PC-3 (cell line): Measurements from ENCODE around the gene ZNF841.

ENCODE experiments used
- EZH2 ChIP-seq: fragments of 300-600 bp; sonication (generic); IDR thresholded peaks from one replicate; pipeline ENCODE4 v1.6.1; 2017; ENCODE audit warnings: antibody characterized with exemption, mild to moderate bottlenecking, low read length; ENCODE audit not compliant: unreplicated experiment
- EZH2phosphoT487 ChIP-seq: fragments of 300-600 bp; sonication (generic); IDR thresholded peaks from 2 replicates; pipeline ENCODE4 v1.6.1; 2018; ENCODE audit warnings: mild to moderate bottlenecking, antibody characterized with exemption, low read length, borderline replicate concordance
- TF ChIP-seq, protein P1 (sequence below): fragments of 300-600 bp; sonication (generic); conservative IDR thresholded peaks from 2 replicates; pipeline ENCODE4 v1.5.1; 2017; ENCODE audit warnings: antibody characterized with exemption, low read depth, mild to moderate bottlenecking, low read length

- TF ChIP-seq, protein P1, sequence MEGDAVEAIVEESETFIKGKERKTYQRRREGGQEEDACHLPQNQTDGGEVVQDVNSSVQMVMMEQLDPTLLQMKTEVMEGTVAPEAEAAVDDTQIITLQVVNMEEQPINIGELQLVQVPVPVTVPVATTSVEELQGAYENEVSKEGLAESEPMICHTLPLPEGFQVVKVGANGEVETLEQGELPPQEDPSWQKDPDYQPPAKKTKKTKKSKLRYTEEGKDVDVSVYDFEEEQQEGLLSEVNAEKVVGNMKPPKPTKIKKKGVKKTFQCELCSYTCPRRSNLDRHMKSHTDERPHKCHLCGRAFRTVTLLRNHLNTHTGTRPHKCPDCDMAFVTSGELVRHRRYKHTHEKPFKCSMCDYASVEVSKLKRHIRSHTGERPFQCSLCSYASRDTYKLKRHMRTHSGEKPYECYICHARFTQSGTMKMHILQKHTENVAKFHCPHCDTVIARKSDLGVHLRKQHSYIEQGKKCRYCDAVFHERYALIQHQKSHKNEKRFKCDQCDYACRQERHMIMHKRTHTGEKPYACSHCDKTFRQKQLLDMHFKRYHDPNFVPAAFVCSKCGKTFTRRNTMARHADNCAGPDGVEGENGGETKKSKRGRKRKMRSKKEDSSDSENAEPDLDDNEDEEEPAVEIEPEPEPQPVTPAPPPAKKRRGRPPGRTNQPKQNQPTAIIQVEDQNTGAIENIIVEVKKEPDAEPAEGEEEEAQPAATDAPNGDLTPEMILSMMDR = no peak
- TF ChIP-seq EZH2phosphoT487 (no peak), EZH2 (no peak)
Observed at GRCh38 chr19:52112624-52113023, 17.1 kb upstream of the ZNF841 start.
